HFFc6 (cell line): Measurements from ENCODE around the gene ARHGEF6. TPM values are rescaled to one million over a fixed set of nuclear protein-coding genes. Genes with fewer than 3 reads are reported as not detected.

Source experiments
- DNase-seq: peaks from one replicate; pipeline ENCODE4 v3.0.0-alpha.2; 2018
- H3K27ac Mint-ChIP-seq: 2 replicates; pipeline ENCODE4 v1.8.0; 2020; ENCODE audit warnings: mild to moderate bottlenecking, mixed read lengths
- H3K27me3 Mint-ChIP-seq: 2 replicates; pipeline ENCODE4 v1.8.0; 2021; ENCODE audit warnings: mild to moderate bottlenecking, moderate library complexity, mixed read lengths; ENCODE audit not compliant: insufficient read depth
- H3K36me3 Mint-ChIP-seq: 2 replicates; pipeline ENCODE4 v1.8.0; 2021; ENCODE audit warnings: low read depth, mixed read lengths
- H3K4me1 Mint-ChIP-seq: 2 replicates; pipeline ENCODE4 v1.8.0; 2020; ENCODE audit warnings: low read depth, mixed read lengths
- H3K4me3 Mint-ChIP-seq: 2 replicates; pipeline ENCODE4 v1.8.0; 2020; ENCODE audit warnings: mild to moderate bottlenecking, moderate library complexity, mixed read lengths
- H3K9me3 Mint-ChIP-seq: 2 replicates; pipeline ENCODE4 v1.8.0; 2020; ENCODE audit warnings: mild to moderate bottlenecking, mixed read lengths
- total RNA-seq, 6 experiments: library from RNA; stranded (reverse); fragmentation: NEBNext Ultra II Directional; extraction: Animal tissue kit (Norgen Biotek cat#: 25700); gene quantifications; 2 replicates in 1 of 6; 3 replicates in 5 of 6; pipeline ENCODE4 v1.2.3, GENCODE V29; 2021
- TF ChIP-seq, protein P1 (sequence below): fragments of 200-600 bp; sonication (generic); IDR thresholded peaks from 2 replicates; pipeline ENCODE4 v1.5.0; 2021; ENCODE audit warnings: antibody characterized with exemption, mild to moderate bottlenecking

The ARHGEF6 gene
- total RNA-seq, 6 experiments from 2014 or later = 2.5 to 5.4 (median 4.9) TPM

GRCh38 chrX:136647677-136648360 lies 132.9 kb downstream of the ARHGEF6 start, which contains the start of gene CD40LG:
CD40LG (plus strand) TSS chrX:136648158; CDS start chrX:136648249, 91 bp downstream.
- H3K36me3 Mint-ChIP-seq = no peaks in the 10 kb centered on the region
- H3K4me1 Mint-ChIP-seq = no peaks in the 10 kb centered on the region
- DNase-seq = no peak
- TF ChIP-seq, protein P1, sequence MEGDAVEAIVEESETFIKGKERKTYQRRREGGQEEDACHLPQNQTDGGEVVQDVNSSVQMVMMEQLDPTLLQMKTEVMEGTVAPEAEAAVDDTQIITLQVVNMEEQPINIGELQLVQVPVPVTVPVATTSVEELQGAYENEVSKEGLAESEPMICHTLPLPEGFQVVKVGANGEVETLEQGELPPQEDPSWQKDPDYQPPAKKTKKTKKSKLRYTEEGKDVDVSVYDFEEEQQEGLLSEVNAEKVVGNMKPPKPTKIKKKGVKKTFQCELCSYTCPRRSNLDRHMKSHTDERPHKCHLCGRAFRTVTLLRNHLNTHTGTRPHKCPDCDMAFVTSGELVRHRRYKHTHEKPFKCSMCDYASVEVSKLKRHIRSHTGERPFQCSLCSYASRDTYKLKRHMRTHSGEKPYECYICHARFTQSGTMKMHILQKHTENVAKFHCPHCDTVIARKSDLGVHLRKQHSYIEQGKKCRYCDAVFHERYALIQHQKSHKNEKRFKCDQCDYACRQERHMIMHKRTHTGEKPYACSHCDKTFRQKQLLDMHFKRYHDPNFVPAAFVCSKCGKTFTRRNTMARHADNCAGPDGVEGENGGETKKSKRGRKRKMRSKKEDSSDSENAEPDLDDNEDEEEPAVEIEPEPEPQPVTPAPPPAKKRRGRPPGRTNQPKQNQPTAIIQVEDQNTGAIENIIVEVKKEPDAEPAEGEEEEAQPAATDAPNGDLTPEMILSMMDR = no peak
- no peak within 1 kb of the TSS for H3K27ac Mint-ChIP-seq
- no peak within 1 kb of the TSS for H3K4me3 Mint-ChIP-seq
- peaks cover 10% of the 10 kb centered on the region for H3K27me3 Mint-ChIP-seq
- no peaks in the 10 kb centered on the region for H3K9me3 Mint-ChIP-seq

- Mint-ChIP-seq H3K27me3 (peaks cover 10% of the 10 kb centered on the region), H3K4me1 (no peaks in the 10 kb centered on the region), H3K27ac (no peak overlapping the region), H3K9me3 (no peaks in the 10 kb centered on the region), H3K4me3 (no peak overlapping the region), H3K36me3 (no peaks in the 10 kb centered on the region)
- DNase-seq = no peak
- TF ChIP-seq, protein P1 = no peak
These were observed 134.0 kb downstream of the ARHGEF6 start for GRCh38 chrX:136646602-136647239.

DNA sequence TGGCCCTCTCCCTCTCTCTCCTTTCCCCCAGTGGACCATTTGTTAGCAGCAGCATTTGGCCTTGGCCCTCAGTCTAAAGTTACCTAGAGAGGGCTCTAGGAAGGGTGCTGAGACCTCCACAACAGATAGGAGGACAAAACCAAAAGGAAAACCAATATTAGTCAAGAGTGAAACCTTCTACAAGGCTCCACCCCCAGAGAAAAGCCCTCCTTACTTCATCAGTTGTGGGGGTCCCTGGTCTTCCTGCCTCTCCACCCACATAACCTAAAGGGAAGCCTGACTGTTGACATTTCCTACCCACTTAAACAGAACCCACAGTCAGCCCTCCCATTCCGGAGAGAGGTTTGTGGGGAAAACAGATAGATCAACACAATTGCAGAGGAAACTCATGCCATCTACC lies 137.5 kb downstream of the ARHGEF6 start:
- no peak overlapping the region for H3K27ac Mint-ChIP-seq
- no peak overlapping the region for H3K4me3 Mint-ChIP-seq
- TF ChIP-seq, protein P1 = no peak
- H3K27me3 Mint-ChIP-seq = peaks cover 13% of the 10 kb centered on the region
- H3K36me3 Mint-ChIP-seq = no peaks in the 10 kb centered on the region
- H3K4me1 Mint-ChIP-seq = peaks cover 10% of the 10 kb centered on the region
- no peaks in the 10 kb centered on the region for H3K9me3 Mint-ChIP-seq
- no peak for DNase-seq

- H3K4me1 Mint-ChIP-seq = peaks cover 10% of the 10 kb centered on the region
- peak; percentile 30 for DNase-seq
- H3K27ac Mint-ChIP-seq = no peak overlapping the region
- no peak overlapping the region for H3K4me3 Mint-ChIP-seq
- TF ChIP-seq, protein P1 = no peak
- H3K9me3 Mint-ChIP-seq = no peaks in the 10 kb centered on the region
- H3K27me3 Mint-ChIP-seq = peaks cover 13% of the 10 kb centered on the region
- no peaks in the 10 kb centered on the region for H3K36me3 Mint-ChIP-seq
These were observed 141.1 kb downstream of the ARHGEF6 start for GRCh38 chrX:136639506-136640176.

DNA sequence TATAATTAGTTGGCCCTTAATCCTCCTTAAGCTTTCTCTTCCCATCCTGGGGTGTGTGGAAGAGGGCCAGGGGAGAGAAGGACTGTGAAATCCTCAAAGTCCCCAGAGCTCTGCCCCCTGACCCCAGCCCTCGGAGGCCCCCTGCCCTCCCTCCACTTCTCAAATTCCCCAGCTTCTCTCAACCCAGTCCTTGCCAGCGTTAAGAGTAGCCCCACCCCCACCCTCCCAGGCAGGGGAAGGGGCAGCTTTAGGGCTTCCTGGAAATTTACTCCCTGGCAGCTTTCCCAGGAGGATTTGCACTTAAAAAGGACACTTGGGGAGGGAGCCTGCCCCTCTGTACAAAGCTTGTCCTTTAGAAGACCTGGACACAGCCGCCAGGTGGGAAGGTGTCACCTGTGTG lies 144.6 kb downstream of the ARHGEF6 start:
- peaks cover 10% of the 10 kb centered on the region for H3K4me1 Mint-ChIP-seq
- H3K9me3 Mint-ChIP-seq = no peaks in the 10 kb centered on the region
- H3K27ac Mint-ChIP-seq = no peak overlapping the region
- no peak for DNase-seq
- H3K36me3 Mint-ChIP-seq = no peaks in the 10 kb centered on the region
- TF ChIP-seq, protein P1 = no peak
- no peak overlapping the region for H3K4me3 Mint-ChIP-seq
- H3K27me3 Mint-ChIP-seq = peaks cover 9% of the 10 kb centered on the region
